Endothelial cell (in vitro differentiated cells): Measurements from ENCODE around the gene PLCH2. TPM values are rescaled to one million over a fixed set of nuclear protein-coding genes. Genes with fewer than 3 reads are reported as not detected.

ENCODE experiments used
- DNase-seq: peaks from one replicate; pipeline ENCODE4 v3.0.0; 2021; ENCODE audit warnings: low spot score
- H3K27ac Mint-ChIP-seq: one replicate; pipeline ENCODE4 v1.8.0; 2021; ENCODE audit warnings: mixed read lengths, inconsistent platforms; ENCODE audit not compliant: unreplicated experiment
- H3K27me3 Mint-ChIP-seq: one replicate; pipeline ENCODE4 v1.8.0; 2021; ENCODE audit warnings: mild to moderate bottlenecking, moderate library complexity, mixed read lengths, inconsistent platforms; ENCODE audit not compliant: unreplicated experiment
- H3K36me3 Mint-ChIP-seq: one replicate; pipeline ENCODE4 v1.8.0; 2021; ENCODE audit warnings: mild to moderate bottlenecking, low read depth, mixed read lengths, inconsistent platforms; ENCODE audit not compliant: unreplicated experiment
- H3K4me1 Mint-ChIP-seq: one replicate; pipeline ENCODE4 v1.8.0; 2021; ENCODE audit warnings: mild to moderate bottlenecking, mixed read lengths, inconsistent platforms; ENCODE audit not compliant: unreplicated experiment
- H3K4me3 Mint-ChIP-seq: one replicate; pipeline ENCODE4 v1.8.0; 2021; ENCODE audit warnings: mild to moderate bottlenecking, mixed read lengths, inconsistent platforms; ENCODE audit not compliant: unreplicated experiment
- H3K9me3 Mint-ChIP-seq: one replicate; pipeline ENCODE4 v1.8.0; 2021; ENCODE audit warnings: mixed read lengths, inconsistent platforms; ENCODE audit not compliant: unreplicated experiment
- CTCF ChIP-seq: fragments of 200-600 bp; sonication (generic); IDR thresholded peaks from one replicate; pipeline ENCODE4 v1.5.0; 2021; ENCODE audit warnings: antibody characterized with exemption; ENCODE audit not compliant: unreplicated experiment
- total RNA-seq: library from RNA; stranded (reverse); fragmentation: NEBNext Ultra II Directional; extraction: Animal tissue kit (Norgen Biotek cat#: 25700); gene quantifications from one replicate; pipeline ENCODE4 v1.2.1, GENCODE V29; 2021; ENCODE audit not compliant: unreplicated experiment

PLCH2 gene
- total RNA-seq, 1 donor from 2014 or later: not detected

DNA sequence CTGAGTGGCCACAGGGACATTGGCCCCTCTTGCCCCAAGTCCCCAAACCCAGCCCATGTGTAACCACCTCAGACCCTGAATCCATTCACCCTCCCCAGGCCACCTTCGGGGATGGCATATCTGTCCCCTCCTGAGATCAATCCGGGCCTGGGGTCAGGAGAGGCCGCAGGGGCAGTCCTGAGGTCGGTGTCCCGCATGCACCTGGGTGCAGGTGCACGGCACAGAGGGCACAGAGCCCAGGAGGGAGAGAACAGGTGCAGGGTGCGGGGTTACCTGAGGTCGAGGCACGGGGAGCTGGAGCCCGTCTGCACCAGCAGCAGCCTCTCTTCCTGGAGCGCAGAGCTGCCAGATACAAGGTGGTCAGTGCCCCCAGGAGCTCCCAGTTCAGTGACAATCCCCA, 33.5 kb downstream of the PLCH2 start:
- H3K4me3 Mint-ChIP-seq: no peak overlapping the region
- no peak for DNase-seq
- H3K27me3 Mint-ChIP-seq: peaks cover 3% of the 10 kb centered on the region
- H3K4me1 Mint-ChIP-seq: no peaks in the 10 kb centered on the region
- no peaks in the 10 kb centered on the region for H3K9me3 Mint-ChIP-seq
- H3K27ac Mint-ChIP-seq: no peak overlapping the region
- H3K36me3 Mint-ChIP-seq: peaks cover 17% of the 10 kb centered on the region
- no peak for TF ChIP-seq CTCF

DNA sequence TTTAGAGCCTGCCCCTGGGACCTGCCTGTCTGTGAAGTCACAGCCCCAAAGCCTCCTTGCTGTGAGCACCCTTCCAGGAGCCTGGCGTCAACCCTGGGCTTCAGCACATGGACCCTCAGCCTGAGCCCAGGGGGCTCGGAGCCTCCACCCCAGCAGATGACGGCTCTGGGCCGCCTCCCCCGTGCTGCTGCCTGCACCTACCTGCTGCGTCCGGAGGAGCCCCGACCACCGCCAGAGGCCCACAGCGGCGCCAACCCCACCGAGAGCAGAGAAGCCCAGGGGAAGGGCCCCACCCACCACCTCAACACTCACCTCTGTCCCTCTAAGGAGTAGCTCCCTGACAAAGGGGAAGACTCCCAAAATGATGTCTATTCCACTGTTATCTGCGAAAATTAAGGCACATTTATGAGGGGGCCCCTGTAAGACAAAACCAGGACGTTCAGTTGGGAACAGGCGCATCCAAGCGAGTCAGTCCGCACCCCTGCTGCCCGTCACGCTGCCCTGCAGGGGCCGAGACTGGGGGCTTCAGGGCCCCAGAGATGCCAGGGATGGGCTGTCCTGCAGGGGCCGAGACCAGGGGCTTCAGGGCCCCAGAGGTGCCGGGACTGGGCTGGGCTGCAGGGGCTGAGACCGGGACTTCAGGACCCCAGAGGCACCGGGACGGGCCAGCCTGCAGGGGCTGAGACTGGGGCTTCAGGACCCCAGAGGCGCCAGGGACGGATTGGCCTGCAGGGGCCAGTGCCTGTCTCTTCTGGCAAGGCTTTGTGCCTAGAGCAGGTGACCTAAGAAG, 34.5 kb downstream of the PLCH2 start:
- Mint-ChIP-seq H3K36me3 (peaks cover 17% of the 10 kb centered on the region), H3K9me3 (no peaks in the 10 kb centered on the region), H3K4me3 (no peak overlapping the region), H3K4me1 (no peaks in the 10 kb centered on the region), H3K27me3 (peaks cover 3% of the 10 kb centered on the region), H3K27ac (no peak overlapping the region)
- TF ChIP-seq CTCF: no peak
- no peak for DNase-seq

GRCh38 chr1:2512862-2513421, 36.9 kb downstream of the PLCH2 start:
- TF ChIP-seq CTCF: no peak
- no peak overlapping the region for H3K4me3 Mint-ChIP-seq
- no peaks in the 10 kb centered on the region for H3K9me3 Mint-ChIP-seq
- H3K4me1 Mint-ChIP-seq: no peaks in the 10 kb centered on the region
- H3K27me3 Mint-ChIP-seq: peaks cover 5% of the 10 kb centered on the region
- H3K36me3 Mint-ChIP-seq: peaks cover 21% of the 10 kb centered on the region
- DNase-seq: no peak
- no peak overlapping the region for H3K27ac Mint-ChIP-seq

DNA sequence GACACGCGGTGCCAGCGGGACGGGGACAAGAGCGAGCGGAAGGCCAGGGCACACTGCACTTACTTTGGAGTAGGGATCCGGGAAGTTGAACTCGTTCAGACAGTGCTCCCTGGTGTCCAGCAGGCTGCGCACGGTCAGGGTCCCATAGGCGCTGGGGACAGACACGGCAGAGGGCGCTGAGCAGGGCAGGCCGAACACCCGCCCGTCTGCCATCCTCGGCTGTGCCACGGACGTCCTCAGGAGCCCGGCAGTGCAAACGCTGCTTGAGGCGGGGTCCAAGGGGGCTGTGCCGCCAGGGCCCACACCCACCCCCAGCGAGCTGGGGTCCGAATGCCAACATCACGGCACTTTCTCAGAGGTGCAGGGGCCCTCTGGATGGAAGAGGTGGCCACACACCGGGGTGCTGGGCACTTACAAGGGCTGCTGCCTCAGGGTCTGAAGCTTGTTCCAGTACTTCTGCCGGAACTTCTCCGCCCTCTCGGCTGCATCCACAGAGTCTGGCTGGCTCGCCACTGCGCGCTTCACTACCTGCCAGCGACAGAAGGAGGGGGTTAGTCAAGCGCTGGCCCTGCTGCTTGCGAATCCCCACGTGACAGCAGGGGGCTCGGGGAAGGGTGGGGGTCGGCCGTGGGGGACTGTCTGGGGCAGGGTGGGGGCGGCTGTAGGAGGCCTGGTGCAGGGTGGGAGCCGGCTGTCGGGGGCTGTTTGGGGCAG, 38.0 kb downstream of the PLCH2 start:
- Mint-ChIP-seq H3K9me3 (no peaks in the 10 kb centered on the region), H3K36me3 (peaks cover 21% of the 10 kb centered on the region), H3K27ac (no peak overlapping the region), H3K4me1 (no peaks in the 10 kb centered on the region), H3K4me3 (no peak overlapping the region), H3K27me3 (peaks cover 5% of the 10 kb centered on the region)
- no peak for TF ChIP-seq CTCF
- DNase-seq: no peak
